Measurements from ENCODE around the gene GAN.

GAN gene

DNA sequence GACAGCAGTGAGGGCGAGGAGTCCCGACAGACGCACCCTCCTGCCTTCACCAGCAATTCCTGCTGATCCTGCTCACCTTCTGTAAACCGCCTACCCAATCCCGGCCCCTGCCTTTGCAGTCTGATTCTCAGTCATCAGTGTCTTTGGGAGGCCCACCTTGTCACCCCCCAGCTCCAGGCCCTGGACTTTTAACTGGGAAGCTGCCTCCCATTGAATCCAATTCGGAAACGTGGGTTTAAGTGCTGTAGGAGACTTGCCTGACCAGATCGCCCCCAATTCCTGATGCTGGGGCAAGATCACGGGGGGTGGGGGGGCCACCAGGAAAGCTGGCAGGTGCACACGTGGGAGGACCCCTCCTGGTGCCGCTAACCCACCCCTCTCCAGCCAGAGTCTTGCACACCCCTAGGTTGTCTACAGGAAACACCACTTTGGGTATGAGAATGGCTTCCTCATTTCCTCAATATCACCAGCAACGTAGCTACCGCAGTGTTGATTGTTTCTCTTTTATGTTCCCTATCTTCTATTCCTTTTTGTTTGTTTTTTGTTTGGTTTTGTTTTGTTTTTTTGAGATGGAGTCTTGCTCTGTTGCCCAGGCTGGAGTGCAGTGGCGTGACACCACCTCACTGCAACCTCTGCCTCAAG, 83.2 kb downstream of the GAN start (continued):
- TF ChIP-seq, protein P1, sequence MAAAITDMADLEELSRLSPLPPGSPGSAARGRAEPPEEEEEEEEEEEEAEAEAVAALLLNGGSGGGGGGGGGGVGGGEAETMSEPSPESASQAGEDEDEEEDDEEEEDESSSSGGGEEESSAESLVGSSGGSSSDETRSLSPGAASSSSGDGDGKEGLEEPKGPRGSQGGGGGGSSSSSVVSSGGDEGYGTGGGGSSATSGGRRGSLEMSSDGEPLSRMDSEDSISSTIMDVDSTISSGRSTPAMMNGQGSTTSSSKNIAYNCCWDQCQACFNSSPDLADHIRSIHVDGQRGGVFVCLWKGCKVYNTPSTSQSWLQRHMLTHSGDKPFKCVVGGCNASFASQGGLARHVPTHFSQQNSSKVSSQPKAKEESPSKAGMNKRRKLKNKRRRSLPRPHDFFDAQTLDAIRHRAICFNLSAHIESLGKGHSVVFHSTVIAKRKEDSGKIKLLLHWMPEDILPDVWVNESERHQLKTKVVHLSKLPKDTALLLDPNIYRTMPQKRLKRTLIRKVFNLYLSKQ (tag by site-specific recombination; IDR thresholded peaks at IDR 0.05; ENCODE audit: borderline replicate concordance): no peak
- TF ChIP-seq ZNF211 (tag by site-specific recombination; IDR thresholded peaks at IDR 0.05; ENCODE audit: low read depth) (no peak), ZNF571 (tag by site-specific recombination; IDR thresholded peaks at IDR 0.05) (no peak), KLF16 (tag by site-specific recombination; IDR thresholded peaks at IDR 0.05) (no peak), ZNF768 (tag by site-specific recombination; IDR thresholded peaks at IDR 0.05) (no peak), ZNF626 (tag by site-specific recombination; IDR thresholded peaks at IDR 0.05) (no peak), ZNF354C (tag by site-specific recombination; IDR thresholded peaks at IDR 0.05; ENCODE audit: borderline replicate concordance, low read depth) (no peak), HOXC10 (CRISPR knock-in tag; IDR thresholded peaks at IDR 0.05) (no peak), ZNF560 (tag by site-specific recombination; IDR thresholded peaks at IDR 0.05; ENCODE audit: borderline replicate concordance) (no peak), ZNF670 (tag by site-specific recombination; IDR thresholded peaks at IDR 0.05; ENCODE audit: low read depth) (no peak)
- TF ChIP-seq, protein P2, sequence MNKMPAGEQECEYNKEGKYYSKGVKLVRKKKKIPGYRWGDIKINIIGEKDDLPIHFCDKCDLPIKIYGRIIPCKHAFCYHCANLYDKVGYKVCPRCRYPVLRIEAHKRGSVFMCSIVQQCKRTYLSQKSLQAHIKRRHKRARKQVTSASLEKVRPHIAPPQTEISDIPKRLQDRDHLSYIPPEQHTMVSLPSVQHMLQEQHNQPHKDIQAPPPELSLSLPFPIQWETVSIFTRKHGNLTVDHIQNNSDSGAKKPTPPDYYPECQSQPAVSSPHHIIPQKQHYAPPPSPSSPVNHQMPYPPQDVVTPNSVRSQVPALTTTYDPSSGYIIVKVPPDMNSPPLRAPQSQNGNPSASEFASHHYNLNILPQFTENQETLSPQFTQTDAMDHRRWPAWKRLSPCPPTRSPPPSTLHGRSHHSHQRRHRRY (tag by site-specific recombination; IDR thresholded peaks at IDR 0.05): no peak

DNA sequence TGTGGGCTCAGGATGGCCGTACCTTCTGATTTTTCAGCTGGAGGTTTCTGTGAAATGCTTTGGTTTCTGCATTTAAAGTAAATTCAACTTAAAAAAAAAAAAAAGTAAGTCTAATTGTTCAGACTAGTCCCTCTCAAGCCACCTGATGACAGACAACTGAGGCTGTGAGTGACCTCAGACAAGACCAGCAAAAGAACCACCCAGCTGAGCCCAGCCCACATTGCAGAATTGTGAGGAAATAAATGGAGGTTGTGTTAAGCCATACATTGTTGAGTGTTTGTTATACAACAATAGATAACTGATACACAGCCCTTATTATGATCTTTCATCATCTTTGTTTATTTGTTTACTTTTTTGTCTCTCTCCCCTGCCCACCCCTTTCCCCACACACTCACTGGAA, 85.1 kb downstream of the GAN start:
- no peak overlapping the region for H3K4me3 ChIP-seq (ENCODE audit: low read depth, low read length)
- no peaks in the 10 kb centered on the region for H3K36me3 ChIP-seq (ENCODE audit: control insufficient read depth in 2 of 2, insufficient read depth in 1 of 2, low read length in 2 of 2)
- POLR2A ChIA-PET: no interaction called here
- H3K9me3 ChIP-seq (ENCODE audit: control insufficient read depth, insufficient read depth, low read depth, low read length): no peaks in the 10 kb centered on the region
- H3K4me1 ChIP-seq (ENCODE audit: control insufficient read depth, insufficient read depth, low read length): no peaks in the 10 kb centered on the region; the same call in 1 of the 2 replicates
- no peak overlapping the region for H3K27ac ChIP-seq (ENCODE audit: extremely low read depth, low read depth, low read length)
- peak; percentile 68 for TF ChIP-seq SETDB1 (IDR thresholded peaks at IDR 0.05; ENCODE audit: insufficient read length, low read length)
- TF ChIP-seq, protein P3, sequence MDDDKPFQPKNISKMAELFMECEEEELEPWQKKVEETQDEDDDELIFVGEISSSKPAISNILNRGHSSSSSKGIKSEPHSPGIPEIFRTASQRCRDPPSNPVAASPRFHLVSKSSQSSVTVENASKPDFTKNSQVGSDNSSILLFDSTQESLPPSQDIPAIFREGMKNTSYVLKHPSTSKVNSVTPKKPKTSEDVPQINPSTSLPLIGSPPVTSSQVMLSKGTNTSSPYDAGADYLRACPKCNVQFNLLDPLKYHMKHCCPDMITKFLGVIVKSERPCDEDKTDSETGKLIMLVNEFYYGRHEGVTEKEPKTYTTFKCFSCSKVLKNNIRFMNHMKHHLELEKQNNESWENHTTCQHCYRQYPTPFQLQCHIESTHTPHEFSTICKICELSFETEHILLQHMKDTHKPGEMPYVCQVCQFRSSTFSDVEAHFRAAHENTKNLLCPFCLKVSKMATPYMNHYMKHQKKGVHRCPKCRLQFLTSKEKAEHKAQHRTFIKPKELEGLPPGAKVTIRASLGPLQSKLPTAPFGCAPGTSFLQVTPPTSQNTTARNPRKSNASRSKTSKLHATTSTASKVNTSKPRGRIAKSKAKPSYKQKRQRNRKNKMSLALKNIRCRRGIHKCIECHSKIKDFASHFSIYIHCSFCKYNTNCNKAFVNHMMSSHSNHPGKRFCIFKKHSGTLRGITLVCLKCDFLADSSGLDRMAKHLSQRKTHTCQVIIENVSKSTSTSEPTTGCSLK (tag by site-specific recombination; IDR thresholded peaks at IDR 0.05): no peak
- TF ChIP-seq HOXD13 (CRISPR knock-in tag; IDR thresholded peaks at IDR 0.05; ENCODE audit: borderline replicate concordance): no peak
- peak; percentile 47 for TF ChIP-seq ZNF510 (tag by site-specific recombination; IDR thresholded peaks at IDR 0.05; ENCODE audit: insufficient replicate concordance)
- CTCF ChIA-PET: no interaction called here

DNA sequence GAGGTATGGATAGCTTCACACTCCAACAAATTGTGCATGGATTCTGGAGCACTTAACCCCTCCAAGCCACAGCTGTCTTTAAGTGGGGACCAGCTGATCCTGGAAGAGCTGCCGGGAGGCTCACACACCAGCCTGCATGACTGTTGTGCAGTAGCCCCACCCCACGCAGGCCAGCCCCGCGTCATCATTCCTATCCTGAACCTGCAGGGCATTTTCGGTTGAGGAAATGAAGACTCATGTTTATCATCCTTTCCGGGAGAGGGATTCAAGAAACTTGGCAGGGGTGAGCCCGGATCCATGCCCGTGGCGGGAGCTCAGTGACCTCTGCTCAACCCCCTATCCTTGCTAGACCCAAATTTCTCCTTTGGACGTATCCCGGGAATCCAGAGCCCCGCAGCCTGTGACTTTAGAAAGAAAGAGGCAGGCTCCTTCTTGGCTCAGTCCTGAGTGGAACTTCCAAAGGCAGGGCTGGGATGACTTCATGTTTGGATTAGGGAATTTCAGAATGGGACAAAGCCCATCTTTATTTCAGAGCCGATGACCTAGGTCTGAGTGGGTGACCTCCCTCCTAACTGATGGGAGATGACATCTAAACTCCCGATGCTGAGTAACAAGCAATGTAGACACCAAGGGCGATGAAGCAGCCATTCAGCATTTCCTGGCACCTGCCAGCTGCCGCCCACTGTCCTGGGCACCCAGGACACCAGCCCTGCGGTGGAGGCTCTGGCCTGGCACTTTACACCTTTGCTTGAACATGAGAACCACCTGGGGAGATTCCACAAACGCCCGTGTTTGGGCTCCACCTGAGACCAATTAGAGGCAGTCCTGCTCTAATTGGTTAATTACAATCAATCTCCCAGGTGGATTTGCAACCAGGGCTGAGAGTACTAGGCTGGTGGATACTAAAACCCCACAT, 86.5 kb downstream of the GAN start:
- no peaks in the 10 kb centered on the region; the same call in 1 of the 2 replicates for H3K4me1 ChIP-seq (ENCODE audit: control insufficient read depth, insufficient read depth, low read length)
- H3K36me3 ChIP-seq (ENCODE audit: control insufficient read depth in 2 of 2, insufficient read depth in 1 of 2, low read length in 2 of 2): no peaks in the 10 kb centered on the region
- H3K27ac ChIP-seq (ENCODE audit: extremely low read depth, low read depth, low read length): no peak overlapping the region
- H3K9me3 ChIP-seq (ENCODE audit: control insufficient read depth, insufficient read depth, low read depth, low read length): no peaks in the 10 kb centered on the region
- CTCF ChIA-PET: interaction anchor here (0.5 to 1.4 kb wide), 6 partner anchors 36 to 329 kb away, joined by 3 to 7 read pairs (median 4); no protein-coding TSS in a partner anchor
- H3K4me3 ChIP-seq (ENCODE audit: low read depth, low read length): no peak overlapping the region
- POLR2A ChIA-PET: interaction anchor here (0.7 kb wide), 1 partner anchor 297 kb away, joined by 6 read pairs; no protein-coding TSS in a partner anchor
- no peak for TF ChIP-seq ZNF2 (tag by site-specific recombination; IDR thresholded peaks at IDR 0.05)
- TF ChIP-seq ZNF121 (tag by site-specific recombination; IDR thresholded peaks at IDR 0.05): no peak
- TF ChIP-seq SCRT2 (tag by site-specific recombination; IDR thresholded peaks at IDR 0.05): no peak
- TF ChIP-seq ZNF664 (tag by site-specific recombination; IDR thresholded peaks at IDR 0.05): no peak
- TF ChIP-seq, protein P4, sequence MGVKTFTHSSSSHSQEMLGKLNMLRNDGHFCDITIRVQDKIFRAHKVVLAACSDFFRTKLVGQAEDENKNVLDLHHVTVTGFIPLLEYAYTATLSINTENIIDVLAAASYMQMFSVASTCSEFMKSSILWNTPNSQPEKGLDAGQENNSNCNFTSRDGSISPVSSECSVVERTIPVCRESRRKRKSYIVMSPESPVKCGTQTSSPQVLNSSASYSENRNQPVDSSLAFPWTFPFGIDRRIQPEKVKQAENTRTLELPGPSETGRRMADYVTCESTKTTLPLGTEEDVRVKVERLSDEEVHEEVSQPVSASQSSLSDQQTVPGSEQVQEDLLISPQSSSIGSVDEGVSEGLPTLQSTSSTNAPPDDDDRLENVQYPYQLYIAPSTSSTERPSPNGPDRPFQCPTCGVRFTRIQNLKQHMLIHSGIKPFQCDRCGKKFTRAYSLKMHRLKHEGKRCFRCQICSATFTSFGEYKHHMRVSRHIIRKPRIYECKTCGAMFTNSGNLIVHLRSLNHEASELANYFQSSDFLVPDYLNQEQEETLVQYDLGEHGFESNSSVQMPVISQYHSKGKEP (tag by site-specific recombination; IDR thresholded peaks at IDR 0.05): no peak
- no peak for TF ChIP-seq ZNF549 (tag by site-specific recombination; IDR thresholded peaks at IDR 0.05)
- no peak for TF ChIP-seq ZNF426 (tag by site-specific recombination; IDR thresholded peaks at IDR 0.05)
- TF ChIP-seq ZFP3 (tag by site-specific recombination; IDR thresholded peaks at IDR 0.05; ENCODE audit: low read depth): no peak
- TF ChIP-seq, protein P1 (tag by site-specific recombination; IDR thresholded peaks at IDR 0.05; ENCODE audit: borderline replicate concordance): no peak
